GM12878 (cell line): Measurements from ENCODE around the gene HK2. TPM values are rescaled to one million over a fixed set of nuclear protein-coding genes. Genes with fewer than 3 reads are reported as not detected.

Experiments
- ATAC-seq: fragments of 200-7000 bp; cut with Tn5 transposase; 3 replicates; pipeline ENCODE4 v1.9.1; 2020; ENCODE audit warnings: mild to moderate bottlenecking, moderate library complexity
- BruUV-seq: library from RNA; stranded (reverse); fragments of 400-500 nt; replicated peaks from 2 replicates; lab custom pipeline; 2021; lab: Mats Ljungman, UMichigan
- CTCF ChIA-PET: fragments of 300-600 bp; sonication (Branson Sonifier 250); formaldehyde crosslinking; extraction: SDS; loops from one replicate; lab custom pipeline; 2021; ENCODE audit warnings: inconsistent platforms; lab: Yijun Ruan, JAX
- POLR2A ChIA-PET: fragments of 350-600 bp; formaldehyde crosslinking; extraction: SDS; loops from one replicate; lab custom pipeline; 2021; ENCODE audit warnings: inconsistent platforms; lab: Charles Lee
- RAD21 ChIA-PET: fragments of 300-600 bp; sonication (Branson Sonifier 250); formaldehyde crosslinking; loops from one replicate; lab custom pipeline; 2023; ENCODE audit warnings: antibody characterized with exemption; ENCODE audit not compliant: unreplicated experiment; lab: Charles Lee
- SMC1A ChIA-PET: fragments of 300-600 bp; sonication (Branson Sonifier 250); formaldehyde crosslinking; loops from one replicate; lab custom pipeline; 2023; ENCODE audit not compliant: unreplicated experiment, uncharacterized antibody; lab: Charles Lee
- DNase-seq: peaks from one replicate; pipeline ENCODE4 v3.0.0-alpha.2; 2011; ENCODE audit warnings: low read depth, low spot score
- FAIRE-seq: peaks from 3 replicates; lab custom pipeline; 2011; peaks lifted over from hg19 to GRCh38; lab: Jason Lieb, UNC
- H2AFZ ChIP-seq: 2 replicates; pipeline ENCODE4 v1.6.0; 2011; ENCODE audit warnings: low read depth, low read length, control low read depth; ENCODE audit not compliant: control insufficient read depth
- H3K27ac ChIP-seq: 2 replicates; pipeline ENCODE4 v1.5.1; 2011; ENCODE audit warnings: control low read depth; ENCODE audit not compliant: control insufficient read depth, insufficient read depth
- H3K27me3 ChIP-seq, 2 experiments: replicated peaks in 1 of 2; 2 replicates each; pipeline versions ENCODE4 v1.6.0 to v1.6.1; 2011; ENCODE audit warnings: low read length in 1 of 2; ENCODE audit not compliant: control insufficient read depth in 2 of 2, insufficient read depth in 2 of 2
- H3K36me3 ChIP-seq, 2 experiments: 2 replicates each; pipeline ENCODE4 v1.5.1; 2011; ENCODE audit warnings: low read length in 1 of 2; ENCODE audit not compliant: control insufficient read depth in 2 of 2, insufficient read depth in 2 of 2
- H3K4me1 ChIP-seq: 2 replicates; pipeline ENCODE4 v1.6.1; 2011; ENCODE audit warnings: mild to moderate bottlenecking, low read length, moderate library complexity, mixed read lengths; ENCODE audit not compliant: control insufficient read depth, insufficient read depth
- H3K4me2 ChIP-seq: 2 replicates; pipeline ENCODE4 v1.6.0; 2011; ENCODE audit warnings: control low read depth; ENCODE audit not compliant: control insufficient read depth, insufficient read depth
- H3K4me3 ChIP-seq: fragments of 200-600 bp; sonication (generic); 2 replicates; pipeline ENCODE4 v1.5.1; 2016
- H3K79me2 ChIP-seq: 2 replicates; pipeline ENCODE4 v1.6.0; 2011; ENCODE audit warnings: low read length; ENCODE audit not compliant: control insufficient read depth, insufficient read depth
- H3K9ac ChIP-seq: 2 replicates; pipeline ENCODE4 v1.8.0; 2011; ENCODE audit warnings: low read length, control low read depth, mixed read lengths; ENCODE audit not compliant: control insufficient read depth, insufficient read depth
- H3K9me3 ChIP-seq: replicated peaks from 3 replicates; pipeline ENCODE4 v1.5.1; 2011; ENCODE audit warnings: mild to moderate bottlenecking, low read length; ENCODE audit not compliant: control insufficient read depth, insufficient read depth
- H4K20me1 ChIP-seq: 2 replicates; pipeline ENCODE4 v1.6.0; 2011; ENCODE audit not compliant: control insufficient read depth, insufficient read depth
- DPF2 ChIP-seq: fragments of 450-650 bp; IDR thresholded peaks from 2 replicates; pipeline ENCODE4 v1.6.1; 2017; ENCODE audit warnings: mild to moderate bottlenecking
- ETV6 ChIP-seq, 2 experiments: fragments of 450-650 bp in 1 of 2; IDR thresholded peaks in 1 of 2; conservative IDR thresholded peaks in 1 of 2; 2 replicates each; pipeline ENCODE4 v1.6.1; 2014; ENCODE audit warnings: antibody characterized with exemption in 1 of 2, borderline replicate concordance in 1 of 2, low read depth in 1 of 2, mild to moderate bottlenecking in 1 of 2, moderate library complexity in 1 of 2
- GABPA ChIP-seq: IDR thresholded peaks from 2 replicates; pipeline ENCODE4 v1.6.1; 2014; ENCODE audit warnings: antibody characterized with exemption, low read depth, mild to moderate bottlenecking, inconsistent platforms
- IKZF2 ChIP-seq, 2 experiments: fragments of 450-650 bp; IDR thresholded peaks; 2 replicates each; pipeline ENCODE4 v1.6.1; 2017; ENCODE audit warnings: mild to moderate bottlenecking in 2 of 2, moderate library complexity in 2 of 2
- JUND ChIP-seq: IDR thresholded peaks from 2 replicates; pipeline ENCODE4 v1.6.1; 2012; ENCODE audit warnings: low read depth, mild to moderate bottlenecking, low read length, improper control_type of control experiment, moderate library complexity
- POU2F2 ChIP-seq: IDR thresholded peaks from 3 replicates; pipeline ENCODE4 v1.6.1; 2011; ENCODE audit warnings: low read depth, mild to moderate bottlenecking, low read length, borderline replicate concordance
- SIX5 ChIP-seq: IDR thresholded peaks from 2 replicates; pipeline ENCODE4 v1.6.1; 2011; ENCODE audit warnings: mild to moderate bottlenecking, low read depth, low read length, moderate library complexity; ENCODE audit not compliant: severe bottlenecking
- TARDBP ChIP-seq: IDR thresholded peaks from 2 replicates; pipeline ENCODE4 v1.6.1; 2016; ENCODE audit warnings: borderline replicate concordance
- YBX1 ChIP-seq: fragments of 450-650 bp; IDR thresholded peaks from 2 replicates; pipeline ENCODE4 v1.6.1; 2016; ENCODE audit warnings: antibody characterized with exemption
- ZNF384 ChIP-seq: IDR thresholded peaks from 2 replicates; pipeline ENCODE4 v1.6.1; 2012; ENCODE audit warnings: low read depth, mild to moderate bottlenecking, low read length, improper control_type of control experiment, borderline replicate concordance
- ZZZ3 ChIP-seq: IDR thresholded peaks from 2 replicates; pipeline ENCODE4 v1.6.1; 2011; ENCODE audit warnings: low read depth; ENCODE audit not compliant: control insufficient read depth, insufficient read length
- WGBS: methylation state at CpG from one replicate; pipeline ENCODE4 v1.1.6; 2016; ENCODE audit warnings: low lambda C conversion rate; ENCODE audit not compliant: insufficient replicate concordance, insufficient coverage; ENCODE audit errors: missing lambda C conversion rate; 5-methylcytosine and 5-hydroxymethylcytosine counted together
- in situ Hi-C: fragments of 300-500 bp; cut with MboI; formaldehyde crosslinking; loops from 9 replicates; pipeline ENCODE4 v1.14.3; 2018; ENCODE audit warnings: mixed read lengths
- intact Hi-C: fragments of 100-400 bp; cut with micrococcal nuclease; formaldehyde crosslinking; loops from one replicate; pipeline ENCODE4 v1.14.2; 2022; ENCODE audit not compliant: unreplicated experiment
- polyA plus RNA-seq, 11 experiments: library from polyadenylated mRNA; depleted of rRNA in 4 of 11; unstranded in 6 of 11; stranded (reverse) in 5 of 11; fragments of >200 nt; fragmentation: Nextera tagmentation in 4 of 11; fragmentation: Illumina TruSeq in 1 of 11; extraction: Ambion mirVana in 4 of 11; extraction: Trizol in 1 of 11; gene quantifications; 1 replicate in 1 of 11; 2 replicates in 10 of 11; pipeline versions ENCODE4 v1.2.1 to v1.2.3, GENCODE V29; 2011 to 2016; ENCODE audit warnings: inconsistent platforms in 2 of 11, missing spikeins in 2 of 11, low read depth in 1 of 11
- total RNA-seq, 4 experiments: library from RNA; depleted of rRNA in 3 of 4; stranded (reverse); fragments of >200 nt in 3 of 4; fragmentation: Illumina TruSeq in 1 of 4; extraction: Trizol in 1 of 4; gene quantifications; 2 replicates each; pipeline versions ENCODE4 v1.2.1 to v1.2.3, GENCODE V29; 2013 to 2021
- TF ChIP-seq, protein P1 (sequence below): fragments of 450-650 bp; IDR thresholded peaks from 2 replicates; pipeline ENCODE4 v1.6.1; 2017; ENCODE audit warnings: borderline replicate concordance
- TF ChIP-seq, protein P2 (sequence below): IDR thresholded peaks from 2 replicates; pipeline ENCODE4 v1.6.1; 2012; ENCODE audit warnings: low read depth, low read length, improper control_type of control experiment
- TF ChIP-seq, protein P3 (sequence below): IDR thresholded peaks from 2 replicates; pipeline ENCODE4 v1.6.1; 2012; ENCODE audit warnings: improper control_type of control experiment, low read depth, low read length; ENCODE audit not compliant: insufficient replicate concordance
- TF ChIP-seq, protein P4 (sequence below): fragments of 450-650 bp; IDR thresholded peaks from 2 replicates; pipeline ENCODE4 v1.6.1; 2017; ENCODE audit warnings: mild to moderate bottlenecking

HK2 gene
- total and polyA plus RNA-seq, 10 of the 15 experiments (the other 5 are each of a cell fraction or from before 2014, with no cell fraction given): 5.0 to 73.1 (median 20.2) TPM

DNA sequence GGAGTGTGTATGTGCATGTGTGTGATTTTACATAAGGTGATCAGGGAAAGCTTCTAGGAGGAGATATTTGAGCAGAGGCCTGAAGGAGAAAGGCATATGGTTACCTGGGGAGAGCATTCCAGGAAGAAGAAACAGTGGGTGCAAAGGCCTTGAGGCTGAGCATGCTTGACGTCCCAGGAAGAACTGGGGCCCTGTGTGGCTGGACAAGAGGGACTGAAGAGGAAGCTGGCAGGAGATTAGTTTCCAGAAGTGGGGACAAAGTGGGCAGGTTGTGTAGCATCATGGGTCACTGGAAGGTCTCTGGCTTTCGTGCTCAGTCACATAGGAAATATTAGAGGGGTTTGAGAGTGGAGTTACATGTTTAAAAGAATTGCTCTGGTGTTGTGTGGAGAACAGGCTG lies 82.5 kb downstream of the HK2 start:
- ChIA-PET SMC1A (interaction anchor here (0.6 to 1.5 kb wide), 5 partner anchors 47 to 702 kb away, joined by 3 to 4 read pairs (median 3); no protein-coding TSS in a partner anchor), RAD21 (interaction anchor here (1.0 kb wide), 3 partner anchors 490 to 712 kb away, joined by 3 to 4 read pairs (median 3); no protein-coding TSS in a partner anchor), CTCF (interaction anchor here (1.1 to 1.8 kb wide), 4 partner anchors 67 to 693 kb away, joined by 3 to 8 read pairs (median 4); no protein-coding TSS in a partner anchor), POLR2A (interaction anchor here (0.6 kb wide), 1 partner anchor 247 kb away, joined by 5 read pairs; no protein-coding TSS in a partner anchor)
- Histone ChIP-seq H3K27ac (no peak overlapping the region), H4K20me1 (no peaks in the 10 kb centered on the region), H3K27me3 (no peaks in the 10 kb centered on the region), H2AFZ (no peak overlapping the region), H3K9ac (no peak overlapping the region), H3K9me3 (no peaks in the 10 kb centered on the region; the same call in 2 of the 3 replicates), H3K4me2 (no peak overlapping the region), H3K36me3 (no peaks in the 10 kb centered on the region), H3K79me2 (no peaks in the 10 kb centered on the region), H3K4me1 (peaks cover 6% of the 10 kb centered on the region; the same call in 1 of the 2 replicates), H3K4me3 (no peak overlapping the region)
- no peak for DNase-seq
- no peak for FAIRE-seq
- intact Hi-C loops: loop anchor here (5.0 kb wide), 1 partner anchor 691 kb away; no protein-coding TSS in a partner anchor
- 9% methylated on average over 2 of the region's 2 CpGs for WGBS
- BruUV-seq: no TSS peak
- ATAC-seq: no peak
- in situ Hi-C loops: loop anchor here (5.0 kb wide), 1 partner anchor 691 kb away; no protein-coding TSS in a partner anchor
- TF ChIP-seq, protein P1, sequence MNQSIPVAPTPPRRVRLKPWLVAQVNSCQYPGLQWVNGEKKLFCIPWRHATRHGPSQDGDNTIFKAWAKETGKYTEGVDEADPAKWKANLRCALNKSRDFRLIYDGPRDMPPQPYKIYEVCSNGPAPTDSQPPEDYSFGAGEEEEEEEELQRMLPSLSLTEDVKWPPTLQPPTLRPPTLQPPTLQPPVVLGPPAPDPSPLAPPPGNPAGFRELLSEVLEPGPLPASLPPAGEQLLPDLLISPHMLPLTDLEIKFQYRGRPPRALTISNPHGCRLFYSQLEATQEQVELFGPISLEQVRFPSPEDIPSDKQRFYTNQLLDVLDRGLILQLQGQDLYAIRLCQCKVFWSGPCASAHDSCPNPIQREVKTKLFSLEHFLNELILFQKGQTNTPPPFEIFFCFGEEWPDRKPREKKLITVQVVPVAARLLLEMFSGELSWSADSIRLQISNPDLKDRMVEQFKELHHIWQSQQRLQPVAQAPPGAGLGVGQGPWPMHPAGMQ: no peak
- TF ChIP-seq, protein P2, sequence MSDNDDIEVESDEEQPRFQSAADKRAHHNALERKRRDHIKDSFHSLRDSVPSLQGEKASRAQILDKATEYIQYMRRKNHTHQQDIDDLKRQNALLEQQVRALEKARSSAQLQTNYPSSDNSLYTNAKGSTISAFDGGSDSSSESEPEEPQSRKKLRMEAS: no peak
- TF ChIP-seq ETV6 (conservative IDR thresholded peaks at IDR 0.05 in 1 of 2, IDR thresholded peaks at IDR 0.05 in 1 of 2; ENCODE audit: borderline replicate concordance in 1 of 2, low read depth in 1 of 2): no peak
- TF ChIP-seq GABPA: no peak
- TF ChIP-seq DPF2: no peak
- no peak for TF ChIP-seq JUND
- no peak for TF ChIP-seq IKZF2 (IDR thresholded peaks at IDR 0.05)
- no peak for TF ChIP-seq SIX5
- no peak for TF ChIP-seq TARDBP
- TF ChIP-seq ZZZ3: no peak
- TF ChIP-seq, protein P3, sequence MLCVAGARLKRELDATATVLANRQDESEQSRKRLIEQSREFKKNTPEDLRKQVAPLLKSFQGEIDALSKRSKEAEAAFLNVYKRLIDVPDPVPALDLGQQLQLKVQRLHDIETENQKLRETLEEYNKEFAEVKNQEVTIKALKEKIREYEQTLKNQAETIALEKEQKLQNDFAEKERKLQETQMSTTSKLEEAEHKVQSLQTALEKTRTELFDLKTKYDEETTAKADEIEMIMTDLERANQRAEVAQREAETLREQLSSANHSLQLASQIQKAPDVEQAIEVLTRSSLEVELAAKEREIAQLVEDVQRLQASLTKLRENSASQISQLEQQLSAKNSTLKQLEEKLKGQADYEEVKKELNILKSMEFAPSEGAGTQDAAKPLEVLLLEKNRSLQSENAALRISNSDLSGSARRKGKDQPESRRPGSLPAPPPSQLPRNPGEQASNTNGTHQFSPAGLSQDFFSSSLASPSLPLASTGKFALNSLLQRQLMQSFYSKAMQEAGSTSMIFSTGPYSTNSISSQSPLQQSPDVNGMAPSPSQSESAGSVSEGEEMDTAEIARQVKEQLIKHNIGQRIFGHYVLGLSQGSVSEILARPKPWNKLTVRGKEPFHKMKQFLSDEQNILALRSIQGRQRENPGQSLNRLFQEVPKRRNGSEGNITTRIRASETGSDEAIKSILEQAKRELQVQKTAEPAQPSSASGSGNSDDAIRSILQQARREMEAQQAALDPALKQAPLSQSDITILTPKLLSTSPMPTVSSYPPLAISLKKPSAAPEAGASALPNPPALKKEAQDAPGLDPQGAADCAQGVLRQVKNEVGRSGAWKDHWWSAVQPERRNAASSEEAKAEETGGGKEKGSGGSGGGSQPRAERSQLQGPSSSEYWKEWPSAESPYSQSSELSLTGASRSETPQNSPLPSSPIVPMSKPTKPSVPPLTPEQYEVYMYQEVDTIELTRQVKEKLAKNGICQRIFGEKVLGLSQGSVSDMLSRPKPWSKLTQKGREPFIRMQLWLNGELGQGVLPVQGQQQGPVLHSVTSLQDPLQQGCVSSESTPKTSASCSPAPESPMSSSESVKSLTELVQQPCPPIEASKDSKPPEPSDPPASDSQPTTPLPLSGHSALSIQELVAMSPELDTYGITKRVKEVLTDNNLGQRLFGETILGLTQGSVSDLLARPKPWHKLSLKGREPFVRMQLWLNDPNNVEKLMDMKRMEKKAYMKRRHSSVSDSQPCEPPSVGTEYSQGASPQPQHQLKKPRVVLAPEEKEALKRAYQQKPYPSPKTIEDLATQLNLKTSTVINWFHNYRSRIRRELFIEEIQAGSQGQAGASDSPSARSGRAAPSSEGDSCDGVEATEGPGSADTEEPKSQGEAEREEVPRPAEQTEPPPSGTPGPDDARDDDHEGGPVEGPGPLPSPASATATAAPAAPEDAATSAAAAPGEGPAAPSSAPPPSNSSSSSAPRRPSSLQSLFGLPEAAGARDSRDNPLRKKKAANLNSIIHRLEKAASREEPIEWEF: no peak
- no peak for TF ChIP-seq POU2F2
- TF ChIP-seq YBX1: no peak
- no peak for TF ChIP-seq ZNF384
- TF ChIP-seq, protein P4, sequence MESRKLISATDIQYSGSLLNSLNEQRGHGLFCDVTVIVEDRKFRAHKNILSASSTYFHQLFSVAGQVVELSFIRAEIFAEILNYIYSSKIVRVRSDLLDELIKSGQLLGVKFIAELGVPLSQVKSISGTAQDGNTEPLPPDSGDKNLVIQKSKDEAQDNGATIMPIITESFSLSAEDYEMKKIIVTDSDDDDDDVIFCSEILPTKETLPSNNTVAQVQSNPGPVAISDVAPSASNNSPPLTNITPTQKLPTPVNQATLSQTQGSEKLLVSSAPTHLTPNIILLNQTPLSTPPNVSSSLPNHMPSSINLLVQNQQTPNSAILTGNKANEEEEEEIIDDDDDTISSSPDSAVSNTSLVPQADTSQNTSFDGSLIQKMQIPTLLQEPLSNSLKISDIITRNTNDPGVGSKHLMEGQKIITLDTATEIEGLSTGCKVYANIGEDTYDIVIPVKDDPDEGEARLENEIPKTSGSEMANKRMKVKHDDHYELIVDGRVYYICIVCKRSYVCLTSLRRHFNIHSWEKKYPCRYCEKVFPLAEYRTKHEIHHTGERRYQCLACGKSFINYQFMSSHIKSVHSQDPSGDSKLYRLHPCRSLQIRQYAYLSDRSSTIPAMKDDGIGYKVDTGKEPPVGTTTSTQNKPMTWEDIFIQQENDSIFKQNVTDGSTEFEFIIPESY: no peak
